Osteoblast (primary cell): ENCODE results near the gene SUDS3. TPM values are rescaled to one million over a fixed set of nuclear protein-coding genes. Genes with fewer than 3 reads are reported as not detected.

Experiments
- DNase-seq: peaks from one replicate; pipeline ENCODE4 v3.0.0; 2011; ENCODE audit warnings: low spot score, mixed read lengths; ENCODE audit not compliant: insufficient read length; ENCODE audit errors: missing footprints
- H2AFZ ChIP-seq: 2 replicates; pipeline ENCODE4 v1.6.0; 2011; ENCODE audit warnings: mild to moderate bottlenecking, low read length
- H3K27ac ChIP-seq: 2 replicates; pipeline ENCODE4 v1.5.1; 2011; ENCODE audit warnings: mild to moderate bottlenecking, low read depth, low read length, moderate library complexity
- H3K27me3 ChIP-seq: 2 replicates; pipeline ENCODE4 v1.6.0; 2012; ENCODE audit warnings: mild to moderate bottlenecking, control low read depth, inconsistent platforms, low read length, moderate library complexity; ENCODE audit not compliant: insufficient read depth
- H3K36me3 ChIP-seq: 2 replicates; pipeline ENCODE4 v1.5.1; 2011; ENCODE audit warnings: mild to moderate bottlenecking, low read length, control low read depth, moderate library complexity; ENCODE audit not compliant: insufficient read depth
- H3K4me1 ChIP-seq: 2 replicates; pipeline ENCODE4 v1.5.1; 2011; ENCODE audit warnings: mild to moderate bottlenecking, low read length, control low read depth, moderate library complexity; ENCODE audit not compliant: insufficient read depth
- H3K4me2 ChIP-seq: 2 replicates; pipeline ENCODE4 v1.6.0; 2011; ENCODE audit warnings: mild to moderate bottlenecking, low read length; ENCODE audit not compliant: insufficient read depth
- H3K4me3 ChIP-seq: fragments of 200-600 bp; sonication (generic); 3 replicates; pipeline ENCODE4 v1.5.1; 2012; ENCODE audit warnings: mild to moderate bottlenecking, low read length, inconsistent platforms; ENCODE audit not compliant: insufficient read depth
- H3K79me2 ChIP-seq: 2 replicates; pipeline ENCODE4 v1.6.0; 2012; ENCODE audit warnings: mild to moderate bottlenecking, low read length, control low read depth, inconsistent platforms; ENCODE audit not compliant: insufficient read depth
- H3K9me3 ChIP-seq: 2 replicates; pipeline ENCODE4 v1.5.1; 2011; ENCODE audit warnings: low read depth, low read length, control low read depth
- H4K20me1 ChIP-seq: 2 replicates; pipeline ENCODE4 v1.6.0; 2012; ENCODE audit warnings: mild to moderate bottlenecking, low read length, control low read depth; ENCODE audit not compliant: insufficient read depth
- CTCF ChIP-seq: IDR thresholded peaks from 2 replicates; pipeline ENCODE4 v1.5.1; 2011; ENCODE audit warnings: mild to moderate bottlenecking, low read depth, low read length, moderate library complexity; ENCODE audit errors: extremely low read depth
- total RNA-seq: library from RNA; depleted of rRNA; stranded (reverse); fragments of >200 nt; gene quantifications from 2 replicates; pipeline ENCODE4 v1.2.3, GENCODE V29; 2012

The SUDS3 gene
- total RNA-seq, 1 donor, result 29.7 TPM

DNA sequence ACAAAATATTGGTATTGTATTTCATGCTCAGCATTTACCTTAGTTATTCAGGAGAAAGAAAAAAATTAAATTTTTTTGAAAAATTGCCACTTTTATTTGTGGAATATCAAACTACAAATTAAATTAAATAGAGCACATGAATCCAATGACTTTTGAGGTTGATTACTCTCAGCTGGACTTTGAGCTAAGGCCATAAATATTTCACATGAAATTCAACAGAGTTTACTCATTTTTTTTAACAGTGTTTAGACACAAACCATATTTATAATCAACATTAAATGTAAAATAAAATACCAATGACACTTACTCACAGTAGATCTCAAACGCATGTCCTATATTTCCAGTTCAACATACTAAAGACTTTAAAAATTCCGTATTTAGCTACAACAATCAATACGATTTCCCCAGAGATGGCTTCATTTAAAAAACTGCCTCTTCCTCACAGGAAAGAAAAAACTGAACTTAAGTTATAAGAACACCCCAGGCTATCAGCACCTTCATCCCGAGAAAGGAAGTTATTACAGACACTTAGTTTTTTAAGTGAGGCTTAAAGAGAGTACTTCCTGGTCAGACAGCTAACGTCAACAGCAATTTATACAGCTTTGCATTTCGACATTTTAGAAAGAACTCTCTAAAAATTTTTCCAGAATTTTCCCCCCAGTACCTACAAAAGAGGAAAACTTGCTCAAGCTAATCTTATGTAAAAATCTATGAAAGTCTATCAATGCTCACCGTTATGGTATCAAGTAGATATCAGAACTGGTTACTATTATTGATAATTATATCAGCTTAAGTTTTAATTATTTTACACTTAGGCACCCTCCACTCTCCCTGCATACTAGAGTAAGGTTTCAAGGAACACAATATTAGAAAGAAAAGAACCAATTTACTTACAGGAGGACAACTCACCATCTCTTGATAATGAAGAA is 17.5 kb upstream of the SUDS3 start:
- Histone ChIP-seq H3K36me3 (no peaks in the 10 kb centered on the region), H3K4me2 (no peak overlapping the region), H3K9me3 (no peaks in the 10 kb centered on the region), H3K4me3 (no peak overlapping the region), H2AFZ (no peak overlapping the region), H3K79me2 (peaks cover 70% of the 10 kb centered on the region), H3K27me3 (no peaks in the 10 kb centered on the region), H4K20me1 (no peaks in the 10 kb centered on the region), H3K27ac (peak overlapping the region; percentile 99), H3K4me1 (peaks cover 46% of the 10 kb centered on the region)
- DNase-seq, result no peak
- TF ChIP-seq CTCF, result no peak

- no peak overlapping the region for H2AFZ ChIP-seq
- H3K27me3 ChIP-seq, result no peaks in the 10 kb centered on the region
- no peak for DNase-seq
- no peak for TF ChIP-seq CTCF
- no peaks in the 10 kb centered on the region for H3K36me3 ChIP-seq
- H4K20me1 ChIP-seq, result no peaks in the 10 kb centered on the region
- H3K79me2 ChIP-seq, result peaks cover 70% of the 10 kb centered on the region
- H3K27ac ChIP-seq, result peak overlapping the region; percentile 99
- H3K9me3 ChIP-seq, result no peaks in the 10 kb centered on the region
- H3K4me1 ChIP-seq, result peaks cover 46% of the 10 kb centered on the region
- no peak overlapping the region for H3K4me3 ChIP-seq
- H3K4me2 ChIP-seq, result no peak overlapping the region
Observed at GRCh38 chr12:118359541-118359915, 16.8 kb upstream of the SUDS3 start.

DNA sequence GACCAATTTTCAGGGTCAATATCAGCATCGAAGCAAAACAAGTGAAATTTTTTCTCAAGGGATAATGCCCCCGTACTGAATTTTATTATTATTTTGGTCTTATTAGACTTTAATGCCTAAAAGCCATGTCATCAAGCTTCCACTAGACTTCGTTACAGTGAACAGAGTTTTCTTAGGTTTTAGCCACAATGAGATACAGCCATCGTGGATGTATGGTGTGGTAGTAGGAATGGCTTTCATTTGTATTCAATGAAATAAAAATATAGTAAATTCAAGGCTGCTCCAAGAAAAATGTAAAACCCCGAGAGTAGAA is 15.3 kb upstream of the SUDS3 start:
- Histone ChIP-seq H2AFZ (no peak overlapping the region), H3K27me3 (no peaks in the 10 kb centered on the region), H3K36me3 (no peaks in the 10 kb centered on the region), H3K4me2 (peak overlapping the region; percentile 42), H3K27ac (peak overlapping the region; percentile 79), H3K4me1 (peaks cover 35% of the 10 kb centered on the region), H3K79me2 (peaks cover 69% of the 10 kb centered on the region), H3K4me3 (no peak overlapping the region), H4K20me1 (no peaks in the 10 kb centered on the region), H3K9me3 (no peaks in the 10 kb centered on the region)
- no peak for TF ChIP-seq CTCF
- DNase-seq, result no peak

DNA sequence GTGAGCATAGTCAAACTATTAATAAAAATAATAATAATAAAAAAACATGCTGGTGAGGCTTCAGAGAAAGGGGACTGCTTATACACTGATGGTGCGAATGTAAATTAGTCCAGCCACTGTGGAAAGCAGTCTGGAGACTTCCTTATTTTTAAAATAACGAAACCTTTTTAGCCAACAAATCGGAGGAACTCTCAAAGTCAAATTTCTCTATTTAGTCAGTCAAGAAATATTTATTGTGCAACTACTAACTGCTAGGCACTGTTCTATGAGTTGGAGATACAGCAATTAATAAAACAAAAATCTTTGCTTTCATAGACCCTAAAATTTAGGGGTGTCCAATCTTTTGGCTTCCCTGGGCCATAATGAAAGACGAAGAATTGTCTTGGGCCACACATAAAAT is 14.5 kb upstream of the SUDS3 start:
- Histone ChIP-seq H3K4me3 (no peak overlapping the region), H3K4me1 (peaks cover 27% of the 10 kb centered on the region), H3K27me3 (no peaks in the 10 kb centered on the region), H2AFZ (no peak overlapping the region), H3K9me3 (no peaks in the 10 kb centered on the region), H3K79me2 (peaks cover 72% of the 10 kb centered on the region), H3K4me2 (no peak overlapping the region), H3K36me3 (no peaks in the 10 kb centered on the region), H4K20me1 (no peaks in the 10 kb centered on the region), H3K27ac (no peak overlapping the region)
- DNase-seq, result no peak
- TF ChIP-seq CTCF, result no peak
